ENCODE results near the gene CHCHD3.

GRCh38 chr7:132773527-132773956 is 308.3 kb downstream of the CHCHD3 start:
- TF ChIP-seq POLR2AphosphoS5 (IDR thresholded peaks at IDR 0.05; ENCODE audit: borderline replicate concordance, low read depth, low read length) (no peak), EZH2 (IDR thresholded peaks at IDR 0.05) (no peak), FOXP2 (optimal IDR thresholded peaks at IDR 0.05; ENCODE audit: control extremely low read depth, extremely low read length, insufficient read depth) (no peak)
